HepG2 (cell line): ENCODE results near the gene SUZ12. TPM values are rescaled to one million over a fixed set of nuclear protein-coding genes. Genes with fewer than 3 reads are reported as not detected.
A peak's percentile ranks its signal among the peaks of the same experiment; 100 is the strongest.

Experiments used
- ATAC-seq: fragments of 200-7000 bp; cut with Tn5 transposase; 3 replicates; pipeline ENCODE4 v1.9.1; 2020; ENCODE audit warnings: mild to moderate bottlenecking, moderate library complexity
- BruUV-seq: library from RNA; stranded (reverse); fragments of 400-500 nt; replicated peaks from 2 replicates; lab custom pipeline; 2021; lab: Mats Ljungman, UMichigan
- CTCF ChIA-PET: fragments of 300-600 bp; formaldehyde crosslinking; extraction: SDS; loops from one replicate; lab custom pipeline; 2021; ENCODE audit warnings: low total read pairs, inconsistent platforms, low intra/inter-chr PET ratio; lab: Yijun Ruan, JAX
- POLR2A ChIA-PET: fragments of 350-600 bp; sonication (Branson Sonifier 250); formaldehyde crosslinking; loops from one replicate; lab custom pipeline; 2020; ENCODE audit warnings: antibody characterized with exemption, inconsistent platforms; lab: Yijun Ruan, JAX
- DNase-seq: peaks from one replicate; pipeline ENCODE4 v3.0.0-alpha.2; 2015; ENCODE audit warnings: low spot score
- FAIRE-seq: peaks from 3 replicates; lab custom pipeline; 2011; peaks lifted over from hg19 to GRCh38; lab: Jason Lieb, UNC
- H2AFZ ChIP-seq: one replicate; pipeline ENCODE4 v1.6.1; 2011; ENCODE audit warnings: low read length, inconsistent platforms
- H3K27ac ChIP-seq: fragments of 300-600 bp; 3 replicates; pipeline ENCODE4 v1.8.0; 2011; ENCODE audit warnings: mixed run types, mild to moderate bottlenecking, mixed read lengths, low read length, inconsistent platforms; ENCODE audit not compliant: insufficient read depth; ENCODE audit errors: extremely low read length
- H3K27me3 ChIP-seq, 2 experiments: fragments of 200-600 bp in 1 of 2; 2 replicates in 1 of 2; 3 replicates in 1 of 2; pipeline versions ENCODE4 v1.6.0 to v1.8.0; 2011; ENCODE audit warnings: low read length in 2 of 2, mild to moderate bottlenecking in 2 of 2, moderate library complexity in 2 of 2, inconsistent platforms in 1 of 2; ENCODE audit not compliant: insufficient read depth in 2 of 2, control insufficient read depth in 1 of 2
- H3K36me3 ChIP-seq, 2 experiments: fragments of 200-600 bp in 1 of 2; replicated peaks in 1 of 2; 2 replicates in 1 of 2; 3 replicates in 1 of 2; pipeline versions ENCODE4 v1.5.1 to v1.8.0; 2011; ENCODE audit warnings: low read length in 2 of 2, inconsistent platforms in 1 of 2; ENCODE audit not compliant: insufficient read depth in 2 of 2, control insufficient read depth in 1 of 2
- H3K4me1 ChIP-seq: 2 replicates; pipeline ENCODE4 v1.5.1; 2012; ENCODE audit warnings: low read length, inconsistent platforms; ENCODE audit not compliant: insufficient read depth
- H3K4me2 ChIP-seq: 2 replicates; pipeline ENCODE4 v1.6.0; 2011; ENCODE audit warnings: low read depth, low read length, inconsistent platforms
- H3K4me3 ChIP-seq, 3 experiments: fragments of 200-600 bp in 1 of 3; sonication (generic), shearing (Covaris generic) in 1 of 3; replicated peaks in 1 of 3; 2 replicates each; pipeline ENCODE4 v1.5.1; 2011 to 2016; ENCODE audit warnings: low read length in 3 of 3, inconsistent platforms in 2 of 3, low read depth in 2 of 3, mild to moderate bottlenecking in 2 of 3, control low read depth in 1 of 3, mixed read lengths in 1 of 3; ENCODE audit not compliant: insufficient read depth in 1 of 3
- H3K79me2 ChIP-seq: one replicate; pipeline ENCODE4 v1.6.1; 2011; ENCODE audit warnings: low read length, inconsistent platforms; ENCODE audit not compliant: insufficient read depth
- H3K9ac ChIP-seq: 2 replicates; pipeline ENCODE4 v1.6.0; 2011; ENCODE audit warnings: mild to moderate bottlenecking, low read depth, low read length, inconsistent platforms; ENCODE audit not compliant: insufficient read depth
- H3K9me3 ChIP-seq: 2 replicates; pipeline ENCODE4 v1.5.1; 2012; ENCODE audit warnings: mild to moderate bottlenecking, low read length
- H4K20me1 ChIP-seq: 2 replicates; pipeline ENCODE4 v1.6.0; 2011; ENCODE audit warnings: inconsistent platforms, mild to moderate bottlenecking, low read length, moderate library complexity; ENCODE audit not compliant: insufficient read depth
- HES4 ChIP-seq: sonication (generic); formaldehyde crosslinking; IDR thresholded peaks from 2 replicates; pipeline ENCODE4 v1.9.0; 2021; ENCODE audit warnings: mild to moderate bottlenecking, missing genetic modification reagents, borderline replicate concordance
- KLF13 ChIP-seq: sonication (generic); formaldehyde crosslinking; IDR thresholded peaks from 2 replicates; pipeline ENCODE4 v1.4.0; 2020; ENCODE audit warnings: mild to moderate bottlenecking, missing genetic modification reagents
- PITX1 ChIP-seq: sonication (generic); formaldehyde crosslinking; IDR thresholded peaks from 2 replicates; pipeline ENCODE4 v1.5.1; 2020; ENCODE audit warnings: mild to moderate bottlenecking, missing genetic modification reagents
- SMYD3 ChIP-seq: sonication (generic); formaldehyde crosslinking; IDR thresholded peaks from 2 replicates; pipeline ENCODE4 v1.8.1; 2023; ENCODE audit warnings: mild to moderate bottlenecking, missing genetic modification reagents
- SOX5 ChIP-seq: IDR thresholded peaks from 2 replicates; pipeline ENCODE4 v1.6.1; 2016; ENCODE audit warnings: borderline replicate concordance
- ZBTB7A ChIP-seq: sonication (generic); formaldehyde crosslinking; IDR thresholded peaks from 2 replicates; pipeline ENCODE4 v1.8.0; 2022; ENCODE audit warnings: mild to moderate bottlenecking, missing genetic modification reagents
- ZNF629 ChIP-seq: sonication (generic); formaldehyde crosslinking; conservative IDR thresholded peaks from 2 replicates; pipeline ENCODE4 v1.5.0; 2020; ENCODE audit warnings: missing genetic modification reagents
- ZNF773 ChIP-seq: sonication (generic); formaldehyde crosslinking; IDR thresholded peaks from 2 replicates; pipeline ENCODE4 v1.4.0; 2020; ENCODE audit warnings: missing genetic modification reagents, borderline replicate concordance
- WGBS: methylation state at CpG from one replicate; pipeline ENCODE4 v1.1.6; 2017; ENCODE audit warnings: low lambda C conversion rate; 5-methylcytosine and 5-hydroxymethylcytosine counted together
- in situ Hi-C: cut with HindIII; loops from 2 replicates; pipeline ENCODE4 v1.10.0; 2017; ENCODE audit warnings: low pct_unique_long_range_greater_than_20kb; ENCODE audit not compliant: extremely low pct_ligation_motif_present
- intact Hi-C: fragments of 100-400 bp; cut with micrococcal nuclease; formaldehyde crosslinking; loops from one replicate; pipeline ENCODE4 v1.10.0; 2022; ENCODE audit not compliant: unreplicated experiment
- polyA plus RNA-seq, 8 experiments: library from polyadenylated mRNA; depleted of rRNA in 3 of 8; stranded (reverse) in 7 of 8; unstranded in 1 of 8; fragments of >200 nt; fragmentation: Illumina TruSeq in 4 of 8; extraction: Trizol in 4 of 8; gene quantifications; 2 replicates each; pipeline versions ENCODE4 v1.2.1 to v1.2.3, GENCODE V29; 2011 to 2016; ENCODE audit warnings: low read depth in 4 of 8, missing spikeins in 1 of 8, mixed read lengths in 1 of 8; ENCODE audit not compliant: insufficient read depth in 1 of 8
- total RNA-seq, 5 experiments: library from RNA; depleted of rRNA; stranded (reverse); fragments of >200 nt; fragmentation: Illumina TruSeq; extraction: Trizol; gene quantifications; 2 replicates each; pipeline ENCODE4 v1.2.3, GENCODE V29; 2016; ENCODE audit warnings: low read depth in 1 of 5
- TF ChIP-seq, protein P1 (sequence below): sonication (generic); formaldehyde crosslinking; IDR thresholded peaks from 2 replicates; pipeline ENCODE4 v1.4.0; 2020; ENCODE audit warnings: mild to moderate bottlenecking, missing genetic modification reagents
- TF ChIP-seq, protein P2 (sequence below): sonication (generic); formaldehyde crosslinking; IDR thresholded peaks from 2 replicates; pipeline ENCODE4 v1.9.0; 2021; ENCODE audit warnings: missing genetic modification reagents, borderline replicate concordance
- TF ChIP-seq, protein P3 (sequence below): sonication (generic); formaldehyde crosslinking; IDR thresholded peaks from 2 replicates; pipeline ENCODE4 v1.8.0; 2022; ENCODE audit warnings: mild to moderate bottlenecking, missing genetic modification reagents, borderline replicate concordance
- TF ChIP-seq, protein P4 (sequence below), 2 experiments: sonication (generic) in 1 of 2; formaldehyde crosslinking in 1 of 2; IDR thresholded peaks; 2 replicates each; pipeline versions ENCODE4 v1.6.1 to v1.9.0; 2014 to 2022; ENCODE audit warnings: antibody characterized with exemption in 1 of 2, borderline replicate concordance in 1 of 2, inconsistent platforms in 1 of 2, low read depth in 1 of 2, missing genetic modification reagents in 1 of 2

SUZ12 gene
- total and polyA plus RNA-seq, 2 of the 13 experiments (the other 11 are each of a cell fraction or from before 2014, with no cell fraction given) = 11.7 to 15.6 TPM

DNA sequence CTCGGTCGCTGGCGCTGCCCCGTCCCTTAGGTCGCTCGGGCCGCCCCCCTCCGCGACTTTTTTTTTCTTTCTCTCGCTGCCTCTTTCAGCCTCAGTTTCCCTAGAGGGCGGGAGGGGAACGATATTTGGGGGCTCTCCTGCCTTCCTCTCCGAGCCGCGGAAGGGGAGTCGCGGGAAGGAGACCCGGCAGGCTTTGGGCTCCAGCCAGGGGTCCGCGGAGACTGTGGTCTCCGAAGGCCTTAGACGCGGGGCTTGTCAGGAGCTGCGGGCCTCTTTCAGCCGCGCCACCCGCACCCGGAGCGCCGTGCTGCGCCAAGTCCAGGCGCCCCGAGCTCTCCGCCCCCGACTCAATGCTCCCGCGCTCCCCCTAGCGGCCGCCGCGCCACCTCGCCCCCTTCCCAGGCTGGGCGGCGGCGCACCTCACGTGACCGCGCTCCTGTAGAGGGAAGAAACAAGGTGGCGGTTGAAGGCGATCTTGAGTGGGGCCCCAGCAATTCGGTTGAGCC lies 70.2 kb downstream of the SUZ12 start, which contains the start of gene LRRC37B:
Gene LRRC37B, plus strand, starts transcription at position 427 of the 506 bp plus-strand sequence. CDS start 14,010 bp downstream, outside the sequence.
- ATAC-seq (peak; percentile 97), DNase-seq (peak; percentile 68), FAIRE-seq (no peak)
- Histone ChIP-seq H3K79me2 (peaks cover 22% of the 10 kb centered on the region), H3K27me3 (no peaks in the 10 kb centered on the region; a peak in 1 of 5 replicates), H3K4me1 (peaks cover 22% of the 10 kb centered on the region), H3K4me2 (peak within 1 kb of the TSS; percentile 98), H3K4me3 (peak within 1 kb of the TSS; percentile 88 to 100 (median 98)), H3K27ac (peak within 1 kb of the TSS; percentile 23), H3K9me3 (no peaks in the 10 kb centered on the region), H2AFZ (peak within 1 kb of the TSS; percentile 78), H3K36me3 (no peaks in the 10 kb centered on the region), H4K20me1 (no peaks in the 10 kb centered on the region), H3K9ac (peak within 1 kb of the TSS; percentile 64)
- ChIA-PET POLR2A (interaction anchor here (0.6 to 0.9 kb wide), 3 partner anchors 10 to 890 kb away, joined by 3 read pairs; no protein-coding TSS in a partner anchor), CTCF (no interaction called here)
- intact Hi-C loops = no loop called here
- no TSS peak for BruUV-seq
- 1% methylated on average over 23 of the region's 51 CpGs for WGBS
- in situ Hi-C loops = no loop called here
- TF ChIP-seq, protein P1, sequence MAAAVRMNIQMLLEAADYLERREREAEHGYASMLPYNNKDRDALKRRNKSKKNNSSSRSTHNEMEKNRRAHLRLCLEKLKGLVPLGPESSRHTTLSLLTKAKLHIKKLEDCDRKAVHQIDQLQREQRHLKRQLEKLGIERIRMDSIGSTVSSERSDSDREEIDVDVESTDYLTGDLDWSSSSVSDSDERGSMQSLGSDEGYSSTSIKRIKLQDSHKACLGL = peak; percentile 48; the same call in 1 of the 2 replicates
- TF ChIP-seq, protein P2, sequence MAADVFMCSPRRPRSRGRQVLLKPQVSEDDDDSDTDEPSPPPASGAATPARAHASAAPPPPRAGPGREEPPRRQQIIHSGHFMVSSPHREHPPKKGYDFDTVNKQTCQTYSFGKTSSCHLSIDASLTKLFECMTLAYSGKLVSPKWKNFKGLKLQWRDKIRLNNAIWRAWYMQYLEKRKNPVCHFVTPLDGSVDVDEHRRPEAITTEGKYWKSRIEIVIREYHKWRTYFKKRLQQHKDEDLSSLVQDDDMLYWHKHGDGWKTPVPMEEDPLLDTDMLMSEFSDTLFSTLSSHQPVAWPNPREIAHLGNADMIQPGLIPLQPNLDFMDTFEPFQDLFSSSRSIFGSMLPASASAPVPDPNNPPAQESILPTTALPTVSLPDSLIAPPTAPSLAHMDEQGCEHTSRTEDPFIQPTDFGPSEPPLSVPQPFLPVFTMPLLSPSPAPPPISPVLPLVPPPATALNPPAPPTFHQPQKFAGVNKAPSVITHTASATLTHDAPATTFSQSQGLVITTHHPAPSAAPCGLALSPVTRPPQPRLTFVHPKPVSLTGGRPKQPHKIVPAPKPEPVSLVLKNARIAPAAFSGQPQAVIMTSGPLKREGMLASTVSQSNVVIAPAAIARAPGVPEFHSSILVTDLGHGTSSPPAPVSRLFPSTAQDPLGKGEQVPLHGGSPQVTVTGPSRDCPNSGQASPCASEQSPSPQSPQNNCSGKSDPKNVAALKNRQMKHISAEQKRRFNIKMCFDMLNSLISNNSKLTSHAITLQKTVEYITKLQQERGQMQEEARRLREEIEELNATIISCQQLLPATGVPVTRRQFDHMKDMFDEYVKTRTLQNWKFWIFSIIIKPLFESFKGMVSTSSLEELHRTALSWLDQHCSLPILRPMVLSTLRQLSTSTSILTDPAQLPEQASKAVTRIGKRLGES (CRISPR knock-in tag) = no peak
- TF ChIP-seq ZNF629 = no peak
- TF ChIP-seq ZNF773 (CRISPR knock-in tag) = no peak
- TF ChIP-seq, protein P3, sequence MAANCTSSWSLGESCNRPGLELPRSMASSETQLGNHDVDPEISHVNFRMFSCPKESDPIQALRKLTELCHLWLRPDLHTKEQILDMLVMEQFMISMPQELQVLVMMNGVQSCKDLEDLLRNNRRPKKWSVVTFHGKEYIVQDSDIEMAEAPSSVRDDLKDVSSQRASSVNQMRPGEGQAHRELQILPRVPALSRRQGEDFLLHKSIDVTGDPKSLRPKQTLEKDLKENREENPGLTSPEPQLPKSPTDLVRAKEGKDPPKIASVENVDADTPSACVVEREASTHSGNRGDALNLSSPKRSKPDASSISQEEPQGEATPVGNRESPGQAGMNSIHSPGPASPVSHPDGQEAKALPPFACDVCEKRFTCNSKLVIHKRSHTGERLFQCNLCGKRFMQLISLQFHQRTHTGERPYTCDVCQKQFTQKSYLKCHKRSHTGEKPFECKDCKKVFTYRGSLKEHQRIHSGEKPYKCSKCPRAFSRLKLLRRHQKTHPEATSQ (CRISPR knock-in tag) = peak; percentile 39; the same call in 1 of the 2 replicates
- peak; percentile 41; the same call in 1 of the 2 replicates for TF ChIP-seq SOX5 (CRISPR knock-in tag)
- TF ChIP-seq ZBTB7A (CRISPR knock-in tag) = 0 out of 2 replicates have a peak, but pooled peaks have one; percentile 59
- TF ChIP-seq, protein P4, sequence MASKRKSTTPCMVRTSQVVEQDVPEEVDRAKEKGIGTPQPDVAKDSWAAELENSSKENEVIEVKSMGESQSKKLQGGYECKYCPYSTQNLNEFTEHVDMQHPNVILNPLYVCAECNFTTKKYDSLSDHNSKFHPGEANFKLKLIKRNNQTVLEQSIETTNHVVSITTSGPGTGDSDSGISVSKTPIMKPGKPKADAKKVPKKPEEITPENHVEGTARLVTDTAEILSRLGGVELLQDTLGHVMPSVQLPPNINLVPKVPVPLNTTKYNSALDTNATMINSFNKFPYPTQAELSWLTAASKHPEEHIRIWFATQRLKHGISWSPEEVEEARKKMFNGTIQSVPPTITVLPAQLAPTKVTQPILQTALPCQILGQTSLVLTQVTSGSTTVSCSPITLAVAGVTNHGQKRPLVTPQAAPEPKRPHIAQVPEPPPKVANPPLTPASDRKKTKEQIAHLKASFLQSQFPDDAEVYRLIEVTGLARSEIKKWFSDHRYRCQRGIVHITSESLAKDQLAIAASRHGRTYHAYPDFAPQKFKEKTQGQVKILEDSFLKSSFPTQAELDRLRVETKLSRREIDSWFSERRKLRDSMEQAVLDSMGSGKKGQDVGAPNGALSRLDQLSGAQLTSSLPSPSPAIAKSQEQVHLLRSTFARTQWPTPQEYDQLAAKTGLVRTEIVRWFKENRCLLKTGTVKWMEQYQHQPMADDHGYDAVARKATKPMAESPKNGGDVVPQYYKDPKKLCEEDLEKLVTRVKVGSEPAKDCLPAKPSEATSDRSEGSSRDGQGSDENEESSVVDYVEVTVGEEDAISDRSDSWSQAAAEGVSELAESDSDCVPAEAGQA (IDR thresholded peaks at IDR 0.05; ENCODE audit: low read depth) = no peak
- TF ChIP-seq, protein P4 (CRISPR knock-in tag; IDR thresholded peaks at IDR 0.05; ENCODE audit: borderline replicate concordance) = no peak
- TF ChIP-seq HES4 (CRISPR knock-in tag) = no peak; the same call in 1 of the 2 replicates
- TF ChIP-seq SMYD3 (CRISPR knock-in tag) = no peak
- no peak for TF ChIP-seq KLF13 (CRISPR knock-in tag)
- 0 out of 2 replicates have a peak, but pooled peaks have one; percentile 41 for TF ChIP-seq PITX1 (CRISPR knock-in tag)
